ENCODE data around the gene ARFIP1. TPM values are rescaled to one million over a fixed set of nuclear protein-coding genes. Genes with fewer than 3 reads are reported as not detected.
A peak's percentile ranks its signal among the peaks of the same experiment; 100 is the strongest.

ARFIP1 gene
- polyA plus RNA-seq, 6 donors from 2014 or later = 21.4 to 32.7 (median 27.8) TPM

DNA sequence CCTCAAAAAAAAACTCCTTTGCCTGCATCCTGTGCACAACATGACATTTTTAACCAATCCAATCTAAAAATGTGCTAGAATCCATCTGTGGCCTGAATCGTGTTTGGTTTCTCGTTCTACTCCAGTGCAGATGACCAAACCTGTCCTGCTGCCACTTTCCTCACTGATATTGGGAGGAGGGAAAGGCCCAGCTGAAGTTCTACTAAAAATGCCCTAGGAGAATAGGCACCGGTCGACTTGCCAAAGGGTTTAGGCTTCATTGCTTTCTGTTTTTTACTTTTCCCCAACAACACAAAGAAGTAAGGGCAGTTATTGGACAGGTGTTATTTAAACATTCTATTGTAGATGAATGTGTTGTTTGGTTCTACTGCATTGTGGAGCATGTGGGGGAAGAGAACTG, 148.5 kb downstream of the ARFIP1 start:
- Mint-ChIP-seq H3K27ac (peak overlapping the region in 2 of 6 donors; percentile 4 to 45), H3K4me1 (peaks cover 13 to 26% (median 18%) of the 10 kb centered on the region in 3 donors), H3K27me3 (peaks cover 3 to 13% (median 7%) of the 10 kb centered on the region in 3 donors), H3K4me3 (peak overlapping the region in 1 of 8 donors; percentile 20), H3K9me3 (no peaks in the 10 kb centered on the region), H3K36me3 (no peaks in the 10 kb centered on the region)
- ATAC-seq (ENCODE audit: low read depth in 2 of 2) = no peak
- no peak for DNase-seq

- DNase-seq (no peak), ATAC-seq (ENCODE audit: low read depth in 2 of 2) (no peak)
- H3K27ac Mint-ChIP-seq = no peak overlapping the region
- no peaks in the 10 kb centered on the region for H3K36me3 Mint-ChIP-seq
- H3K27me3 Mint-ChIP-seq = peaks cover 15 to 28% (median 21%) of the 10 kb centered on the region in 3 donors
- H3K4me3 Mint-ChIP-seq = no peak overlapping the region
- H3K4me1 Mint-ChIP-seq = peaks cover 16 to 31% (median 19%) of the 10 kb centered on the region in 3 donors
- no peaks in the 10 kb centered on the region for H3K9me3 Mint-ChIP-seq
Measured at GRCh38 chr4:152929888-152930287, 150.1 kb downstream of the ARFIP1 start.

- Mint-ChIP-seq H3K27ac (peak overlapping the region in 3 of 6 donors; percentile 2 to 36 (median 7)), H3K27me3 (peaks cover 45 to 59% (median 56%) of the 10 kb centered on the region in 3 donors), H3K9me3 (no peaks in the 10 kb centered on the region), H3K36me3 (no peaks in the 10 kb centered on the region), H3K4me3 (peak overlapping the region; percentile 78 to 89 (median 85)), H3K4me1 (peaks cover 23 to 30% (median 25%) of the 10 kb centered on the region in 3 donors)
- ATAC-seq (ENCODE audit: low read depth in 2 of 2) = peak in 1 of 2 donors; percentile 17
- peak; percentile 16 for DNase-seq
Measured at GRCh38 chr4:152935143-152935542, 155.4 kb downstream of the ARFIP1 start.

DNA sequence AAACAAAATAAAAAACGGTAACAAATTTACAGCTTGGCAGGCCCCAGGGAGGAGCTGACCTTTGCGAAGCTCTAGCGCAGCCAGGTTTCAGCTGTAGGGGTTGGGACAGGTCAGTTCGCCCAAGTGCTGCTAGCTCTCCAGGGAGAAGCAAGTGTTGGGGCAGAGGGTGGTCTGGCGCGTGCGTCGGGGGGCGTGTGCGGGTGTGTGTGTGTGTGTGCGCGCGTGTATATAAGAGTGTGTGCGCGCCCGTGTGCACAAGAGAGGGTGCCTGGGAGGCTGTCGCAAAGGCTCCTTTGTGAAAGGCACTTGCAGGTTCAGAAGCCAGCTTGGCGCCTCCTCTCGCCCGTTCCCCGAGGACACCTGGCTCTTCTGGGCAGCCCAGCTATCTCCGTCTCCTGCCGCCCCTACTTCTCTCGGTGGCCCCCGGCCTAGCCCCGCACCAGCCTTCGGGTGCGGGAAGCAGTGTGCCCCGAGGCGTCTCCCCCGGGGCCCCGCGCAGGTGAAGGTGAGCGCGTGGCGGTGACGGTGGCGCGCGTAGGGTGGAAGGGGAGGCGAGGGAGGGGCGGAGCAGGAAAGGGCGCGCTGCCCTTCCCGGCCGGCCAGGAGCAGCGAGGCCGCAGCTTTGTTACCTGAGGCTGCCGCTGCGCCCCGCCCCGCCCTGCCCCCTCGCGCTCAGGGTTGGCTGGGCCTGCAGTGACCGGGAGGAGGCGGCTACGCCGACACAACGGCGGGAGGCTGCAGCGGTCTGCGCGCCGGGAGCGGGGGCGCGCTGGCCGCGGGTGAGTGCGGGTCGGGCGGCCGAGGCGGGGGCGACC, 156.1 kb downstream of the ARFIP1 start, which contains the start of gene FHDC1:
Gene FHDC1 (plus strand): TSS at position 693 of the 815 bp plus-strand sequence. CDS start 6,735 bp downstream, outside the sequence.
- Mint-ChIP-seq H3K4me1 (peaks cover 23 to 30% (median 25%) of the 10 kb centered on the region in 3 donors), H3K36me3 (no peaks in the 10 kb centered on the region), H3K27me3 (peaks cover 50 to 60% (median 59%) of the 10 kb centered on the region in 3 donors), H3K4me3 (peak within 1 kb of the TSS; percentile 78 to 89 (median 85)), H3K27ac (peak within 1 kb of the TSS in 3 of 6 donors; percentile 2 to 36 (median 7)), H3K9me3 (no peaks in the 10 kb centered on the region)
- DNase-seq (peak; percentile 18), ATAC-seq (ENCODE audit: low read depth in 2 of 2) (peak; percentile 27 to 29)

- H3K4me3 Mint-ChIP-seq = peak overlapping the region; percentile 71 to 88 (median 79)
- peak; percentile 26 for DNase-seq
Measured at GRCh38 chr4:152936446-152937335, 156.9 kb downstream of the ARFIP1 start.

GRCh38 chr4:152937336-152938236, 157.8 kb downstream of the ARFIP1 start:
- Mint-ChIP-seq H3K27ac (peak overlapping the region in 1 of 6 donors; percentile 54), H3K4me1 (peaks cover 23 to 30% (median 25%) of the 10 kb centered on the region in 3 donors), H3K9me3 (no peaks in the 10 kb centered on the region), H3K36me3 (no peaks in the 10 kb centered on the region), H3K4me3 (peak overlapping the region; percentile 80 to 93 (median 87)), H3K27me3 (peaks cover 50 to 64% (median 58%) of the 10 kb centered on the region in 3 donors)
- DNase-seq (peak; percentile 42), ATAC-seq (ENCODE audit: low read depth in 2 of 2) (peak; percentile 65 to 66)

More at GRCh38 chr4:152936446-152937335, 156.9 kb downstream of the ARFIP1 start:
- H3K36me3 Mint-ChIP-seq = no peaks in the 10 kb centered on the region
- peaks cover 50 to 61% (median 53%) of the 10 kb centered on the region in 3 donors for H3K27me3 Mint-ChIP-seq
- H3K4me1 Mint-ChIP-seq = peaks cover 23 to 30% (median 25%) of the 10 kb centered on the region in 3 donors
- no peak overlapping the region for H3K27ac Mint-ChIP-seq
- no peaks in the 10 kb centered on the region for H3K9me3 Mint-ChIP-seq
- peak; percentile 24 to 29 for ATAC-seq (ENCODE audit: low read depth in 2 of 2)

GRCh38 chr4:152938237-152938947, 158.6 kb downstream of the ARFIP1 start:
- Mint-ChIP-seq H3K27me3 (peaks cover 49 to 58% (median 57%) of the 10 kb centered on the region in 3 donors), H3K27ac (peak overlapping the region in 1 of 6 donors; percentile 54)

DNA sequence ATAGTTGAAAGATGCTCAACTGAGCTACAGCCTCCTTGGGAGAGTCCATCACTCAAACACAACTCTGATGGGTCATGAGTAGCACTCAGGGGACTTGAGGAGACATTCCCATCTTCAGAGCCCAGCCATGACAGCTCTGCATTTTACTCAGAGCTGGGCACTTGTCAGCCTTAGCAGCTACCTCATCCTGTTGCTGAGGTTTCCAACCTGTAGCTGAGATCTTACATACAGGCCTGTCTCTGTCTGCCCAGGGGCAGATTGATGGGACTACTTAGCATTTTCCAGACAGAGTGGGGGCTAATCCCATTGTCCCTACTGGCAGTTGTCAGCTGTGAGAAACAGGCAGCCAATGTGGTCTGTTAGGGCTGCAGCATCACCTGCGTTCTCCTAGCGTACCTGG, 159.9 kb downstream of the ARFIP1 start:
- Mint-ChIP-seq H3K4me3 (peak overlapping the region in 4 of 8 donors; percentile 32 to 87 (median 76)), H3K4me1 (peaks cover 20 to 27% (median 25%) of the 10 kb centered on the region in 3 donors), H3K9me3 (no peaks in the 10 kb centered on the region), H3K27me3 (peaks cover 37 to 48% (median 46%) of the 10 kb centered on the region in 3 donors), H3K36me3 (no peaks in the 10 kb centered on the region), H3K27ac (no peak overlapping the region)
- DNase-seq (no peak), ATAC-seq (ENCODE audit: low read depth in 2 of 2) (no peak)

More at GRCh38 chr4:152938237-152938947, 158.6 kb downstream of the ARFIP1 start:
- Mint-ChIP-seq H3K4me1 (peaks cover 23 to 30% (median 25%) of the 10 kb centered on the region in 3 donors), H3K9me3 (no peaks in the 10 kb centered on the region), H3K36me3 (no peaks in the 10 kb centered on the region), H3K4me3 (peak overlapping the region; percentile 80 to 93 (median 87))
- no peak for ATAC-seq (ENCODE audit: low read depth in 2 of 2)
- no peak for DNase-seq

DNA sequence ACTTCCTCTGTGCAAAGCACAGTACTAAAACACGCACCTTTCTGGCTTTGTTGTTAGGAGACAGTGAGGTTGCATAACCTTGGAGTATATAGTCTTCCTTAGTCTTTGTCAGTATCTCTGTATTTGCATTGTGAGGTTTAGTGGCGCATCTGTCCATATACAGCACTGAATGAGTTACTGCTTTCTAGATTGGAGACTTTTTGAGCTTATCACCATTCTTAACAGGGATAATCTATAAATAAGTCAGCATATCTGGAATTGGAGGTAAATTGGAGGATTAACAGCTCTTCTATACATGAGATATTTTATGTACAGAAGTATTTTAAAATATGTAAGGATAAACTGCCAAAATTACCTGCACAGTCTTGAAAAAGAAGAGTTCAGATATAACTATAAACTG, 160.7 kb downstream of the ARFIP1 start:
- Mint-ChIP-seq H3K9me3 (no peaks in the 10 kb centered on the region), H3K4me1 (peaks cover 14 to 19% (median 18%) of the 10 kb centered on the region in 3 donors), H3K27ac (no peak overlapping the region), H3K4me3 (peak overlapping the region in 1 of 8 donors; percentile 84), H3K36me3 (no peaks in the 10 kb centered on the region), H3K27me3 (peaks cover 28 to 41% (median 38%) of the 10 kb centered on the region in 3 donors)
- no peak for DNase-seq
- ATAC-seq (ENCODE audit: low read depth in 2 of 2) = no peak

DNA sequence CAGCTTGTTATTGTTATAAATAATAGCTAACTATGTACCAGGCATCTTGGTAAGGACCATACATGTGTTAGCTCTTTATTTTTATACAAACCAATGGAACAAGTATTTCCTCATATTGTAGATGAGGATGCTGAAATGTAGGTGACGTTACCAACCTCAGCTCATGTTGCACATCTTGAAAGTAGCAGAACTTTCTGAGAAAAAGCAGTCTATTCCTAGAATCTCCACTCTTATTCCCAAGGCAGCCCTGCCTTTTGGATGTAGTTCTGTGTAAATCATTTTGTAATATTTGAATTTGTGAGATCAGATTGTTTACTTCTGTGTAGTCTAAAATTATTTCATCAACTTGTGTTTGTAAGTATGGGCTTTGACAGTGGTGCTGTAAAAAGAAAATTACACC, 161.7 kb downstream of the ARFIP1 start:
- Mint-ChIP-seq H3K9me3 (no peaks in the 10 kb centered on the region), H3K36me3 (no peaks in the 10 kb centered on the region), H3K27ac (no peak overlapping the region), H3K27me3 (peaks cover 28 to 37% (median 34%) of the 10 kb centered on the region in 3 donors), H3K4me1 (peaks cover 10 to 15% (median 14%) of the 10 kb centered on the region in 3 donors), H3K4me3 (no peak overlapping the region)
- ATAC-seq (ENCODE audit: low read depth in 2 of 2) = no peak
- no peak for DNase-seq

- no peak for ATAC-seq (ENCODE audit: low read depth in 2 of 2)
- no peaks in the 10 kb centered on the region for H3K9me3 Mint-ChIP-seq
- no peak overlapping the region for H3K4me3 Mint-ChIP-seq
Measured at GRCh38 chr4:152942346-152942745, 162.6 kb downstream of the ARFIP1 start.

More at GRCh38 chr4:152942346-152942745, 162.6 kb downstream of the ARFIP1 start:
- peaks cover 10 to 15% (median 14%) of the 10 kb centered on the region in 3 donors for H3K4me1 Mint-ChIP-seq
- peaks cover 34 to 37% (median 36%) of the 10 kb centered on the region in 3 donors for H3K27me3 Mint-ChIP-seq
- no peak overlapping the region for H3K27ac Mint-ChIP-seq
- peaks cover 0 to 1% of the 10 kb centered on the region in 2 donors for H3K36me3 Mint-ChIP-seq
- no peak for DNase-seq
